Fibroblast of mammary gland (primary cell): ENCODE data around the gene RSAD2.
"Not testable (repeated sequence)": the region's sequence is repeated elsewhere in the genome, so short reads cannot be mapped to it uniquely, and the experiment has no call there.

Experiments used
- DNase-seq: peaks from one replicate; pipeline ENCODE4 v3.0.0-alpha.2; 2010; ENCODE audit warnings: low read depth
- H3K4me3 ChIP-seq: 2 replicates; pipeline ENCODE4 v1.5.1; 2011; ENCODE audit warnings: low read depth, mild to moderate bottlenecking, low read length, moderate library complexity; ENCODE audit not compliant: control insufficient read depth
- CTCF ChIP-seq: conservative IDR thresholded peaks from 2 replicates; pipeline ENCODE4 v1.5.1; 2011; ENCODE audit warnings: low read depth, low read length, inconsistent platforms; ENCODE audit not compliant: control insufficient read depth, insufficient read depth

RSAD2 gene

GRCh38 chr2:6932828-6933227 lies 55.3 kb downstream of the RSAD2 start:
- no peak for TF ChIP-seq CTCF
- H3K4me3 ChIP-seq: no peak overlapping the region
- DNase-seq: no peak

- no peak for TF ChIP-seq CTCF
- H3K4me3 ChIP-seq: no peak overlapping the region
- DNase-seq: no peak
Observed at GRCh38 chr2:6933911-6934310, 56.3 kb downstream of the RSAD2 start.

GRCh38 chr2:6934345-6934744 lies 56.8 kb downstream of the RSAD2 start:
- H3K4me3 ChIP-seq: no peak overlapping the region
- no peak for TF ChIP-seq CTCF
- DNase-seq: no peak

- H3K4me3 ChIP-seq: no peak overlapping the region
- no peak for DNase-seq
- no peak for TF ChIP-seq CTCF
Observed at GRCh38 chr2:6934758-6935651, 57.4 kb downstream of the RSAD2 start.

GRCh38 chr2:6935652-6936020 lies 58.1 kb downstream of the RSAD2 start:
- not testable (repeated sequence) for H3K4me3 ChIP-seq, DNase-seq

- no peak for TF ChIP-seq CTCF
- H3K4me3 ChIP-seq: no peak overlapping the region
- no peak for DNase-seq
Observed at GRCh38 chr2:6937157-6937556, 59.6 kb downstream of the RSAD2 start.

- no peak for TF ChIP-seq CTCF
- no peak for DNase-seq
- H3K4me3 ChIP-seq: no peak overlapping the region
Observed at GRCh38 chr2:6937582-6937981, 60.0 kb downstream of the RSAD2 start.
